HG03045 (cell line): ENCODE measurements around the gene KATNA1.
"Not testable (repeated sequence)": the region's sequence is repeated elsewhere in the genome, so short reads cannot be mapped to it uniquely, and the experiment has no call there.

Source experiments
- ATAC-seq: cut with Tn5 transposase; IDR thresholded peaks from one replicate; pipeline ENCODE4 v1.9.1; 2021; ENCODE audit warnings: mild to moderate bottlenecking, moderate library complexity; ENCODE audit not compliant: unreplicated experiment

KATNA1 gene

GRCh38 chr6:149648148-149649145, at the start of gene KATNA1:
TSS of gene KATNA1 (minus strand) at chr6:149648714. CDS start at chr6:149638547, 10,167 bp downstream.
- peak; percentile 90 for ATAC-seq

- ATAC-seq: no peak
Measured at GRCh38 chr6:149698175-149698574, 49.7 kb upstream of the KATNA1 start.

GRCh38 chr6:149696901-149697300, 48.4 kb upstream of the KATNA1 start:
- ATAC-seq: no peak

- no peak for ATAC-seq
Measured at GRCh38 chr6:149694921-149695320, 46.4 kb upstream of the KATNA1 start.

- ATAC-seq: no peak
Measured at GRCh38 chr6:149691201-149691600, 42.7 kb upstream of the KATNA1 start.

- ATAC-seq: no peak
Measured at GRCh38 chr6:149686230-149686629, 37.7 kb upstream of the KATNA1 start.

GRCh38 chr6:149683256-149683859, 34.8 kb upstream of the KATNA1 start:
- ATAC-seq: no peak

- not testable (repeated sequence) for ATAC-seq
Measured at GRCh38 chr6:149681845-149682244, 33.3 kb upstream of the KATNA1 start.

GRCh38 chr6:149681209-149681608, 32.7 kb upstream of the KATNA1 start:
- no peak for ATAC-seq

- ATAC-seq: peak; percentile 55
Measured at GRCh38 chr6:149680503-149680902, 32.0 kb upstream of the KATNA1 start.

- not testable (repeated sequence) for ATAC-seq
Measured at GRCh38 chr6:149672265-149672664, 23.8 kb upstream of the KATNA1 start.

GRCh38 chr6:149660028-149660427, 11.5 kb upstream of the KATNA1 start:
- no peak for ATAC-seq

- ATAC-seq: no peak
Measured at GRCh38 chr6:149657441-149657840, 8.9 kb upstream of the KATNA1 start.

- ATAC-seq: no peak
Measured at GRCh38 chr6:149651056-149651455, 2.5 kb upstream of the KATNA1 start.

- ATAC-seq: no peak
Measured at GRCh38 chr6:149646599-149646998, 1.9 kb downstream of the KATNA1 start.

- ATAC-seq: no peak
Measured at GRCh38 chr6:149642829-149643580, 5.5 kb downstream of the KATNA1 start.

- ATAC-seq: no peak
Measured at GRCh38 chr6:149636124-149636523, 12.4 kb downstream of the KATNA1 start.

- ATAC-seq: no peak
Measured at GRCh38 chr6:149634315-149634714, 14.2 kb downstream of the KATNA1 start.

- peak; percentile 81 for ATAC-seq
Measured at GRCh38 chr6:149628875-149629510, 19.5 kb downstream of the KATNA1 start.

GRCh38 chr6:149627672-149628071, 20.8 kb downstream of the KATNA1 start:
- ATAC-seq: no peak

GRCh38 chr6:149615805-149616204, 32.7 kb downstream of the KATNA1 start:
- no peak for ATAC-seq
